T-helper 2 cell treated with Interferon-gamma antibody and Interleukin-4, amounts not matched to agents 100 ng/mL and 5 ng/mL, for 36 hours (primary cell): ENCODE data around the gene SLC6A13. TPM values are rescaled to one million over a fixed set of nuclear protein-coding genes. Genes with fewer than 3 reads are reported as not detected.
"Not testable (repeated sequence)": the region's sequence is repeated elsewhere in the genome, so short reads cannot be mapped to it uniquely, and the experiment has no call there.

ENCODE experiments used
- intact Hi-C: fragments of 100-400 bp; cut with micrococcal nuclease; formaldehyde crosslinking; loops from one replicate; pipeline ENCODE4 v1.15.1; 2023
- total RNA-seq: library from RNA; stranded (reverse); gene quantifications from 2 replicates; pipeline ENCODE4 v1.2.3, GENCODE V29; 2022

The SLC6A13 gene
- total RNA-seq, 1 donor from 2014 or later: 0.18 TPM

GRCh38 chr12:201361-201760, 61.3 kb downstream of the SLC6A13 start:
- intact Hi-C loops: no loop called here

- intact Hi-C loops: no loop called here
These were observed 63.9 kb downstream of the SLC6A13 start for GRCh38 chr12:198705-199104.

- intact Hi-C loops: no loop called here
These were observed 64.5 kb downstream of the SLC6A13 start for GRCh38 chr12:197911-198695.

GRCh38 chr12:197347-197746, 65.3 kb downstream of the SLC6A13 start:
- intact Hi-C loops: no loop called here

- intact Hi-C loops: no loop called here
These were observed 66.2 kb downstream of the SLC6A13 start for GRCh38 chr12:196436-196835.

- intact Hi-C loops: no loop called here
These were observed 66.7 kb downstream of the SLC6A13 start for GRCh38 chr12:195951-196350.

- intact Hi-C loops: no loop called here
These were observed 67.5 kb downstream of the SLC6A13 start for GRCh38 chr12:195156-195555.

- intact Hi-C loops: no loop called here
These were observed 68.4 kb downstream of the SLC6A13 start for GRCh38 chr12:194276-194675.

GRCh38 chr12:193261-193660, 69.4 kb downstream of the SLC6A13 start:
- intact Hi-C loops: no loop called here

- intact Hi-C loops: no loop called here
These were observed 71.1 kb downstream of the SLC6A13 start for GRCh38 chr12:191541-191940.

GRCh38 chr12:190881-191280, 71.8 kb downstream of the SLC6A13 start:
- intact Hi-C loops: no loop called here

- intact Hi-C loops: no loop called here
These were observed 73.0 kb downstream of the SLC6A13 start for GRCh38 chr12:189622-189962.

GRCh38 chr12:188910-189621, 73.6 kb downstream of the SLC6A13 start:
- intact Hi-C loops: no loop called here

GRCh38 chr12:187986-188909, 74.4 kb downstream of the SLC6A13 start:
- intact Hi-C loops: not testable (repeated sequence)

- intact Hi-C loops: no loop called here
These were observed 76.5 kb downstream of the SLC6A13 start for GRCh38 chr12:186006-186625.

GRCh38 chr12:185576-185955, 77.1 kb downstream of the SLC6A13 start:
- intact Hi-C loops: no loop called here

GRCh38 chr12:184811-185575, 77.6 kb downstream of the SLC6A13 start:
- intact Hi-C loops: no loop called here

GRCh38 chr12:182381-182892, 80.2 kb downstream of the SLC6A13 start:
- intact Hi-C loops: no loop called here

GRCh38 chr12:181921-182320, 80.7 kb downstream of the SLC6A13 start:
- intact Hi-C loops: no loop called here

- intact Hi-C loops: no loop called here
These were observed 82.2 kb downstream of the SLC6A13 start for GRCh38 chr12:180445-180844.
